Amygdala (tissue), 56 donors: ENCODE results near the gene UBE2R2.
"Not testable (repeated sequence)": the region's sequence is repeated elsewhere in the genome, so short reads cannot be mapped to it uniquely, and the experiment has no call there.

Experiments
- DNase-seq, 56 donors: peaks; one replicate each; lab custom pipeline; 2025; lab: John Stamatoyannopoulos, UW

Gene UBE2R2

DNA sequence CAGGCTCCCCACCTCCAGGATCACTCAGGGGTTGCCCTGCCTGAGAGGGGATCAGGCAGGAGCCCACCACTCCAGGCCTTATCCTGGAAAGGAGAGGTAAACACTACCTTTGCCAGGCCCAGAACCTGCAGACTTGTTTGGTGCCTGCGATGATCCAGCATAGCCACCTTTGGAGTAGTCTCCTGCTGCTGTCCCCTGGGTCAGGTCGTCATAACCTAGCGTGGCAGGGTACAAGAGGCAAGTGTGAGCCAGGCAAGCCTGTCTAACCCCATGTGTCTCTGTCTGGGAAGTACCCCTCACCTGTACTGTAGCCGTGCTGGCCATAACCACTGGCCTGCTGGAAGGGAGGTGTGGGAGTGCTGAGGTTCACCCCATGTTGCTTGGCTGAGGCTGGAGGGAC is 106.1 kb downstream of the UBE2R2 start:
- no peak for DNase-seq

DNA sequence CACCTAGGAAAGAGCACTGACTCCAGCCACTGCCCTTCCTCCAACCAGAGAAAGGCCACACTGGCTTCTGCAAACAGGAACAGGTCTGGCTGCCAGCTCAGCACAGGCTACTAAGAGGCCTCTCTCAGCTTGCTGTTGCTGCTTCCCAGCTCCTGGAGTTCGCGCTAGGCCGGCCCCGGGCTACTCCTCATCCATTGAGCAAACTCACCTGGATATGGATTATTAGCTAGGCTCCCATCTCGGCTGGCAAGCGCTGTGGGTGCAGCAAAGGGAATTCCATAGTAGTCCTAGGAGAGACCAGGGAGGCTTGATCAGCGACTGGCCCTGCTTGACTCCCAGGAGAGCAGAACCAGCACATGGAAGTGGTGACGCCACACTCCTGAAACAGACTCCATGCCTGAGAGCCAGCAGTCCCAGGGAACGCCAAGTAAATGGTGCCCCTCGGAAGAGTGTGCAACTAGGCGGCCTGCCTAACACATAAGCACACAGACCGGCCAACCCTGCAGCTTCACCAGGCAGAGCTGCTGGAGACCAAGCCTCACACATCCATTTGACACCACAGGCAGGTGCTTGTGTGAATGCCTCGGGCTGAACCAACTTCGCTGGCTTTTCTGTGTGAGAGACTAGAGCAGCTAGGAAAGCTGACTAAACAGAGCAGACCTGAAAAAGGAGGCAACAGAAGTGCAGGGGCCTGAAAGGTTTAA is 107.2 kb downstream of the UBE2R2 start:
- no peak for DNase-seq

DNA sequence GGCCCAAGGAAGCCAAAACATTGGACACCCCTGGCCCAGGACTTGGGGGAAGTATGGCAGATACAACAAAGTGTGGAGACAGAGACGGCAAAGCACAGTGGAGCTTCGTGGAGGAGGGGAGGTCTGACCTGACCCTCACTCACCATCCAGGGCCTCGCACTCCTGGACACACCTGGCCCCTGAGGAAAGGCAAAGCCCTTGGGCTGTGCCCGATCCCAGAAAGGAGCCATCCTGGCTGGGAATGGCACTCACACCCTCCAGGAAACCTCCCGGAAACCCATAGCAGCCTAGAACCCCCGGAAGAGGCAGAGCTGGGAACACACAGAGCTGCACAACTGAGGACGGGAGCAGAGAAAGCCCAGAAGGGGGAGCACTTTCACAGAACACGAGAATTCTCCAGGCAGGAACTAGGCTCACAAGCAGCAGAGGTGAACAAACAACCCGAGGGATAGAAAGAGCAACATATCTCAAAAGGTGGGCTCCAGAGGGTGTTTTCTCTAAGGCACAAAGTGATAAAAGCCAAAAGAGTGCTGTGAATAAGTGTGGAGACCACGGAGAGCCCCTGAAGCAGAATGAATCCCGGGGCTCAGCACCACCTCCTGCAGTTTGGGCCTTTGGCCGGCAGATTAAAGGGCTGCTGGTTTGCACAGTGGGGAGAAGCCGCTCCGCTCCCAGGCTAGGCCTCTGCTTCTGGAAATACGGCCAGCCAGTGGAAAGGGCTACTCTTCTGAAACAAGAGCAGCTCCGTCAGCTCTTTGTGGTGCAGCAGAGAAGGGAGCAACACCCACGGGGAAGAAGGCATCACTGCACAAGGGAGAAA is 108.2 kb downstream of the UBE2R2 start:
- DNase-seq = peak in 43 of 56 donors; percentile 4 to 77 (median 30)

DNA sequence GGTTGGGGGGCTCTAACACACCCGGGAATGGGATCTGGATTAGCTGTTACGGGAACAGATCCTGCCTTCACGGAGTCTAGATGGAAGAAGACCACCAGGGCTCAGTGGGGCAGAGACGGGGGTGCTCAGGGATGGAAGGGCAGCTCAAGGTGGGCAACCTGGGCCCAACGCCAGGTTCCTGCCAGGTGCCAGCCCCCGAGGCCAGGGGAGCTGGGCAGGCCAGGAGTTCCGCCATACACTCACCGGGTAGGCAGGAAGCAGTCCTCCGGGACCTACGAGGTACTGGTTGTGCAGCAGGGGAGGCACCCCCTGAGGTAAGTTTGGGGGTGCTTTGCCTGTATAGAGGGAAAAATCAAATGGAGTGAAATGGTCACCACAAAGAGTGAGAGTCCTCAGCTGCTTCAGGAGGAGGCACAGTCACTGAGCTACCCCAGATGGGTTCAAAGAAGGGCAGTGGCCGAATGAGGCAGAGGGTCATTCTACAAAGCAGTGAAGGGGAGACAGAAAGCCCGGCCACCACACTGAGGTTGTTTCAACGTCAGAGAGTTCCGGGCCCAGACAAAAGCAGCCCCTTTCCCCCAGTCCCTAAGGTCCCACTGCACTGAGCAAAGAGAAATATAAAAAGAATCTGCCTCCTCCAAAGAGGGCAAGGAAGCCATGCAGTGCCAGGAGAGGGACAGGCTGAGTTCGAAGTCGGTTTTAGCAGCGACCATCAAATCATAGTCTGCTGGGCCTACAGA is 110.0 kb downstream of the UBE2R2 start:
- DNase-seq = no peak

DNA sequence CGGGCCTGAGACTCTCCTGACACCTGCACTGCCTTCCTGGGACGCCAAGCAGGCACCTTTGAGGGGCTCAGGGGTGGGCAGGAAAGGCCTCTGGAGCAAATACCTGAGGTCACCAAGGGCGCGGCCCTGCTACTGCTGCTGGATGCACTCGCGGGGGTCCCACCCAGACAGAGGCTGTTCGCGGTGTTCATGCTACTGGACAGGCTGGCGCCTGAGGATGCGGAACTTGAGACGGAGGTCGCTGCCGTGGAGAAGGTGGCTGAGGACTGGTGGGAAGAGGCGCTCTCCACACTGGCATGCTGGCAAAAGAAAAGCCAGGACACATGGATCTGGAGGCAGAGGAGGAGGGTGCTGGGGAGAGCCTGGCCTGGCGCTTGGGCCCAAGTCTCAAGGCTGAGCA is 110.7 kb downstream of the UBE2R2 start:
- DNase-seq = no peak

DNA sequence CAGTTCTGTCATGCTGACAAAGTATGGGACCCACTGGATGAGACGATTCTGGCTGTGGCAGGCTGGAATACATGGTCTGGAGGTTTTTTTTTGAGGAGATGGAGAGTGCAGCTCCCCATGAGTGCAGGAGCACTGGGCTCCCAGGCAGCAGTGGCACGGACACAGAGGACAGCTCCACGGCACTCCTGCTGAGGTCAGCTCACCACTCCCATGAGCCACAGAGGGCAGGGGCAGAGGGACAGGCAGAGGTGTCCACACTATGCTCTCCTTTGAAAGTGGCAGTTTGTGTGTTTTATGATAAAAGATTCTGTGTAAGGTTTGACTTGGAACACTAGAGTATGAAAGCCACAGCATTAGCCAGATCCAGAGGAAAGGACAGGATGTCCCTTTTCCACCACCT is 114.4 kb downstream of the UBE2R2 start:
- DNase-seq = no peak

DNA sequence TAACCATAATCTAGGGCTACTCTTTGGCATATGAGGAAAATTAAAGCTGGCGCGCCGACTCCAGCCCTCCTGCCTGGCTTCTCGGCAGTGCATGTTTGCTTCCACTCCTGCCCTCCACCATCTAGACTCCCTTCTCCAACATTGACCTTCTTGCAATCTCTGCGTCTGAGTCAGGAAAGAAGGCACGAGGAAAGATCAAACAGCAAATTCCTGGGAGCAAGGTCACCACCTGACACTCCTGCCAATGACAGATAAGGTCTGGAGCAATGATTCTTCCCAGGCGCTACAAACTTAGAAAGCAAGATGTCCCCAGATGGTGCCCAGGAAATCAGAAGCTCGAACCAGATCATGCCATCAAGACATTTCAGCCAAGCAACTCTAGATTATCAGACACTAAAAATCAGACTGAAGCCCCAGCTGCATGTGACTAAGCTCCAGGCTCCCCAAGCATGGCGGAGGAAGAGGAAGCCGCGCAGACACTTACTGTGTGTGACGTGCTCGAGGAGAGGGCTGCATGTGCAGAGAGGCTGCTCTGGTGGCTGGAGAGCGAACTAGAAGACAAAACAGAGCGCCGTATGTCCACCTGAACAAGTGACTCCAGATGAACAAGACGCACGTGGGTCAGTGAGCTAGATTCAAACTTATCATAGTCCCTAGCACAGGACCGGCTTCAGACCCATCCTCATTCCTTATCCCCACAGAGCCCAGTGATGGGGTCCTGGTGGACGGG is 115.3 kb downstream of the UBE2R2 start:
- DNase-seq = no peak

DNA sequence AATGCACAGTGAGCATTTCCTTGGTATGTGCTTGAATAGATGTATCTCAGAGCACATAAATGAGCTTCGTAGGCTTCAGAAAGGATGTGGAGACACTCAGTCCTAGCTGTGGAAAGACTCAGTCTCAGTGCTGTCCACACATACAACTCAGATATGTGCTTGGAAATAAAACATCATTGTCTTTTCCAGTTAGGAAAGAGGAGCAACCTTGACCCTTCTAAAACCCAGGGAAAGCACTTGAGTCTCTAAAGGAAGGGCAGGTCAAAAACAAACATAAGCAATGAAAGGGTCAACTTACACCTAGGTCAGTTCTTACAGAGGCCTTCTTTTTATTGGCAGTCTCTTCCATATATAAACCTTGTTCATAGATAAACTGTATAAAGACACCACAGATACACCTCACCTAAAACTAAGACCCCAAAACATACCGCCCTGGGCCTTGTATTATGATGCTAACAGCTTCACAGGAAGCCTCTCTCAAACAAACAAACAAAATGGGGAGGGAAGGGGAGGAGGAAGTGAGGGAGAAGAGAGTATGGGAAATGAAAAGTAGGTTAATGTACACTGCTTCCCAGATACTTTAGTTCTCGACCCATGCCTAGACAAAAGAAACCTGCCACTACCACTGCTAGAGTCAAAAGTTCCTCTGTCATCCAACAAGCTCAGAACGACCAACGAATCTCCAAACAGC is 117.4 kb downstream of the UBE2R2 start:
- no peak for DNase-seq

DNA sequence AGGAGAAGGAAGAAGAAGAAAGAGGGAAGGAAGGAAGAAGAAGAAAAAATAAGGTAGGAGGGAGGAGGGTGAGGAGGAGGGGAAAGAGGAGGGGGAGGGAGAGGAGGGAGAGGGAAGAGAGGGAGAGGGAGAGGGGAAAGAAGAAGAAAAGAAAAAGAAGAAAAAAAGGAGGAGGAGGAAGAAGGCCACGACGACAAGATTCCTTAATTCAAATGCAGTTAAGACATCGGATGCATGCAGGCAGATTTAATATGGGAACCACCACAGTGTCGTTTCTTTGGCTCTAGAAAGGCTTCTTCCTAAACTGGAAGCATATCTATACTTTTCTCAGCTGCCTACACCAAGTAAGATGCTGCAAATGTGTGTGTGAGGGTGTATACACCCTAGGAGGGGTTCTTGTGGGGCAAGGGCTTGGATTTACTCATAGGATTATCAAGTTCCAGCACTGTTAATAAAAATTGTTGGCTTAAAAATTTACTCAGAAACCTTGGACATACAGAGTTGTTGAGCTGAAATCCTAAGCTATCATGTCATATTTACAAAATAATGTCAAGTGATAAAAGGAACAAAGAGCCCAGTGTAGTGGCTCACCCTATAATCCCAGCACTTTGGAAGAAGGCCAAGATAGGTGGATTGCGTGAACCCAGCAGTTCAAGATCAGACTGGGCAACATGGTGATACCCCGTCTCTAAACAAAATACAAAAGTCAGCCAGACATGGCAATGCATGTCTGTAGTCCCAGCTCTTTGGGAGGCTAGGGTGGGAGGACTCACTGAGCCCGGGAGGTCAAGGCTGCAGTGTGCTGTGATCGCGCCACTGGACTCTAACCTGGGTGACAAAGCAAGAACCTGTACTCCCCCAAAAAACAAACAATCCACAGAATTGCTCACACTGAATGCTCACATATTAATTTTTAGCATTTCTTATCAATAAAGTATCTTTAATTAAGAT is 123.2 kb downstream of the UBE2R2 start:
- no peak for DNase-seq

DNA sequence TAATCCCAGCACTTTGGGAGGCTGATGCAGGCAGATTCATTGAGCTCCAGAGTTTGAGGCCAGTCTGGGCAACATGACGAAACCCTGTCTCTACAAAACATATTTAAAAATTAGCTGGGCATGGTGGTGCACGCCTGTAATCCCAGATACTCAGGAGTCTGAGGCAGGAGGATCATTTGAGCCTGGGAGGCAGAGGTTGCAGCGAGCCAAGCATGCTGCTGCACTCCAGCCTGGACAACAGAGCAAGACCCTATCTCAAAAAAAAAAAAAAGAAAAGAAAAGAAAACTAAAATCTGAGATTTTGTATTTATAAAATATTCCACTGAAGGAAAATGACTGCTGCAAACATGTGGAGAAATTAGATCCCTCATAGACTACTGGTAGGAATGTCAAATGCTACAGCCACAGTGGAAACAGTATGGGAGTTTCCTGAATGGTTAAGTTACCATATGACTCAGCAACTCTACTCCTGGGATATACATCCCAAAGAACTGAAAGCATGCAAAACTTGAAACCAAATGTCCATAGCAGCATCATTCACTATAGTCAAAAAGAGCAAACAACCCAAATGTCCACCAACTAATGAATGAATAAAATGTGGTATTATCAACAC is 125.6 kb downstream of the UBE2R2 start:
- DNase-seq = no peak

DNA sequence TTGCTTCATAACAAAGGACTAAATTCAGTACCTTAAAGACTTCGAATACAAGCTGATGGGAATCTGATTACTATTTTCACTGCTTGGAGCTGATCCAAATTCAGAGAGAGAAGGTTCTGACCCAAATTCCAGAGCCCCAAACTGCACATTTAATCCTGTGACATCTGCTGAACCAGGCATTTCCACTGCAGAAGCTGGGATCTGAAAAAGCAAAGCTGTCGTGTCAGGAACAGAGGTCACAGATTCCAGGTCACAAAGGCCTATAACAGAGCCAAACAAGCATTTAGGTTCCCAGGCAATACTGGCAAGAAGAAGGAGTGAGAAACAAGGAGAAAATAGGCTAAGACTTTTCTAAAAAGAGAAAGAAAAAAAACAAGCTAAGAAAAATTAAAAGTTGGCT is 126.4 kb downstream of the UBE2R2 start:
- no peak for DNase-seq

DNA sequence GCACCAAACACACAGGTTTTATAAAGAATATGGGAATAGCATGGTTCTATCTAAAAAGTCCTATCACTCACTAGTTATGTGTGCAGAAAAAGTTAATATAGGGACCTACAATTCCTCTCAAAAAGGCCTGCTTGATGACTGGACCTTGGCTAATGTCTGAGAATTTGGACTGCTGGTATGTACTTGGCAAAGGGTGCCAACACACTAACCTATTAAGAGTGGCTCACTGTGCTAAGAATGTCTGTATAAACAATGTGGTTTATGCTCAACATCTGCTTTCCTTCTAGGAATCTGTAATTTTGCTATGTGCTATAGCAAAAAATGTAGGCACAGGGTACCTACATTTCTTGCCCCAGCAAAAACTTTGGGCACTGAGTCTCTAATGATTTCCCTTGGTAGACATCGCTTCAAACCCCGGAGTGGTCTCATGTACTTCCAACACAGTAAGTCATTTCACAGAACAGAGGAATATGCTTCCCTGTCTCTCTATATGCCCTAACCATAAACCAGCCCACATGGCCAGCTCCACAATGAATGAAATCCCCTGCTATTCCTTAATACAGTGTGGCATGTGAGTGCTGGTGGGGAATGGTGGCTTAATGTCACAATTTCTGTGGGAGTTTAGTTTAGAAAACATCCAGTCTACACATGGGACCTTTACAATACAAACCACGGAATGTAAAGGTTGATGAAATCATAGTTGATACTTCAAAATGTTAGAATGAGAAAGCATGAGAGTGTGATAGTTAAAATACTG is 130.0 kb downstream of the UBE2R2 start:
- DNase-seq = no peak

DNA sequence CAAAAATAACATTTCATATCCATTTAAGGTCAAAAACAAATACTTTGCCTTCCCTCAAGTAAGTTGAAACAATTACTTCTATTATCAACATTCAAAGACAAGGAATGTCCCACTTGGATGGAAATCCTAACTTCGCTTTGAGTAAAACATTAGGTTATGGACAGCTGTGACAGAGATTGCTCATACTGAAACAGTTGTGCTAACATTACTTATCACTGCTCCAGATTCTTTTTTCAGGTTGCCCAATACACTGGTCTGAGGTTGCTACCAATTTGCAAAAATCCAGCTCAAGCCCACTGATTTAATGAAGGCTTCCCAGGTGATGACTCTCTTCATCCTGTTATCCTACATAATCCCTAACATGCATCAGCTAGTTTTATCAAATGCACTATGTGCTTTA is 133.4 kb downstream of the UBE2R2 start:
- no peak for DNase-seq

DNA sequence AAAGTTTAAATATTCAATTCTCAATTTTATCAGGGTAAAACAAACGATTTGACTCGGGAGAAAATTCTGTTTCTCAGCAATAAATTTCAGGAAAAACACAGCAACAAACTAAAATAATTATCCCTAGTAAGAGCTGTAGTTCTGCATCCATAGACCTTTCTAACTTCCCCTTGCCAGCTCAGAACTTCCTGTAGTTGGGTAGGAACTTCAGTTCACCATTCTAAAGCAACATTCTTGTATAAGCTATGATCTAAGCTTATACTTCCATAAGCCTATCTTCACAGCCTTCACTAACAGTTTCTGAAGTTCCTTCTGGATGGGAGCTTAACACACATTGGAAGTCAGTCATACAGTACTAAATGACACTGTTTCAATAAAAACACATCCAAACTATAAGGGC is 135.1 kb downstream of the UBE2R2 start:
- no peak for DNase-seq

DNA sequence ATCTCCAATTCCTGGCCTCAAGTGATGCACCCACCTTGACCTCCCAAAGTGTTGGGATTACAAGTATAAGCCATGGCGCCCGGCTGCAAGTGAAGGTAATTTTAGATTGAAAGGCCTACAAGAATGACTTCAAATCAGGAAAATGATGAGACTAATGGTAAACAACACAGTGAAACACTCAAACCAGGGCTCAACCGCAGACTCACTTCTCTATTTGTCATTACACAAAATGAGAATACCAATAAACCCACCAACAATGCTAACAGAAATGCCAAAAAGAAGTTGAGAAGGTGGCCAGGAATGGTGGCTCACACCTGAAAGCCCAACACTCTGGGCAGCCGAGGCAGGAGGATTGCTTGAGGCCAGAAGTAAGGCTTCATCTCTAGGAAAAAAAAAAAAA is 139.6 kb downstream of the UBE2R2 start:
- DNase-seq = no peak

DNA sequence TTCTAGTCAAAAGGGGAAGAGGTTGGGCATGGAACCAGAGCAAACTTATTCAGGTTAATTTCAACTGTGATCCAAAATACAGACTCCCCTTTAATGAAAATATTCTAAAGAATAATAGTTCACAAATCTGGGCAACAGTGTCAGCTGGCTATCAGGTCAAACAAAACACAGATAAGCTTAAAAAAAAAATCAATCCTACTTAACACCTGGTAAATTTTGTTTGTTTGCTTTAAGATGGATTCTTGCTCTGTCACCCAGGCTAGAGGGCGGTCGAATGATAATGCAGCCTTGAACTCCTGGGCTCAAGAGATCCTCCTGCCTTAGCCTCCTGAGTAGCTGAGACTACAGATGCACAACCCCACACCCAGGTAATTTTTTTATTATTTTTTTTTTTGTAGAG is 142.8 kb downstream of the UBE2R2 start:
- no peak for DNase-seq

DNA sequence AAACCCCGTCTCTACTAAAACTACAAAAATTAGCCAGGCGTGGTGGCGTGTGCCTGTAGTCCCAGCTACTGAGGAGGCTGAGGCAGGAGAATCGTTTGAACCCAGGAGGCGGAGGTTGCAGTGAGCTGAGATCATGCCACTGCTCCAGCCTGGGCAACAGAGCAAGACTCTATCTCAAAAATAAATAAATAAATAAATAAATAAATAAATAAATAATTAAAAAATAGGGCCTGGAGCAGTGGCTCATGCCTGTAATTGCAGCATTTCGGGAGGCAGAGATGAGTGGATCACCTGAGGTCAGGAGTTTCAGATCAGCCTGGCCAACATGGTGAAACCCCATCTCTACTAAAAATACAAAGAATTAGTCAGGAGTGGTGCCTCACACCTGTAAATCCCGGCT is 145.5 kb downstream of the UBE2R2 start:
- DNase-seq = not testable (repeated sequence)
